HCT116 (cell line): ENCODE data around the gene SETD2. TPM values are rescaled to one million over a fixed set of nuclear protein-coding genes. Genes with fewer than 3 reads are reported as not detected.

Source experiments
- ATAC-seq: fragments of 200-7000 bp; cut with Tn5 transposase; 2 replicates; pipeline ENCODE4 v1.9.1; 2020; ENCODE audit warnings: mild to moderate bottlenecking, moderate library complexity
- BruUV-seq: library from RNA; stranded (reverse); fragments of 400-500 nt; replicated peaks from 2 replicates; lab custom pipeline; 2021; lab: Mats Ljungman, UMichigan
- CTCF ChIA-PET: fragments of 300-600 bp; sonication (Branson Sonifier 250); formaldehyde crosslinking; loops from one replicate; lab custom pipeline; 2021; ENCODE audit warnings: antibody characterized with exemption; lab: Charles Lee
- POLR2A ChIA-PET: fragments of 300-600, 350-600 bp; sonication (Branson Sonifier 250); formaldehyde crosslinking; loops from one replicate; lab custom pipeline; 2021; ENCODE audit warnings: antibody characterized with exemption; lab: Charles Lee
- RAD21 ChIA-PET, 2 experiments: fragments of 300-600 bp; sonication (Branson Sonifier 250); formaldehyde crosslinking; loops; one replicate each; lab custom pipeline; 2023; ENCODE audit warnings: low total read pairs in 2 of 2; ENCODE audit not compliant: uncharacterized antibody in 2 of 2, unreplicated experiment in 2 of 2, low non-redundant PET in 1 of 2; lab: Charles Lee
- DNase-seq: peaks from one replicate; pipeline ENCODE4 v3.0.0-alpha.2; 2010; ENCODE audit warnings: low read depth, low spot score
- H2AFZ ChIP-seq: fragments of 200-600 bp; shearing (Covaris generic), sonication (generic); 2 replicates; pipeline ENCODE4 v1.6.1; 2017; ENCODE audit warnings: low read depth, mixed run types, mixed read lengths, antibody characterized with exemption, low read length; ENCODE audit not compliant: poor library complexity, severe bottlenecking
- H3K27ac ChIP-seq: 2 replicates; pipeline ENCODE4 v1.5.1; 2012; ENCODE audit warnings: low read depth, low read length
- H3K27me3 ChIP-seq: fragments of 200-600 bp; sonication (generic); 2 replicates; pipeline ENCODE4 v1.6.1; 2016; ENCODE audit warnings: mixed run types, low read length, mixed read lengths; ENCODE audit not compliant: insufficient read depth
- H3K36me3 ChIP-seq, 2 experiments: fragments of 200-500 bp in 1 of 2; fragments of 200-600 bp in 1 of 2; sonication (Bioruptor generic) in 1 of 2; sonication (generic) in 1 of 2; 2 replicates each; pipeline versions ENCODE4 v1.5.1 to v1.6.1; 2014 to 2016; ENCODE audit warnings: low read length in 2 of 2, inconsistent platforms in 1 of 2, mixed read lengths in 1 of 2, mixed run types in 1 of 2; ENCODE audit not compliant: insufficient read depth in 2 of 2, control insufficient read depth in 1 of 2
- H3K4me1 ChIP-seq, 2 experiments: fragments of 200-600 bp in 1 of 2; sonication (generic) in 1 of 2; 2 replicates each; pipeline versions ENCODE4 v1.5.1 to v1.6.1; 2012 to 2017; ENCODE audit warnings: low read length in 2 of 2, inconsistent platforms in 1 of 2, mild to moderate bottlenecking in 1 of 2, mixed read lengths in 1 of 2, mixed run types in 1 of 2, moderate library complexity in 1 of 2; ENCODE audit not compliant: insufficient read depth in 2 of 2, control insufficient read depth in 1 of 2
- H3K4me2 ChIP-seq: fragments of 200-600 bp; sonication (generic); 2 replicates; pipeline ENCODE4 v1.6.1; 2017; ENCODE audit warnings: mixed run types, low read length, mixed read lengths
- H3K4me3 ChIP-seq, 2 experiments: fragments of 200-600 bp in 1 of 2; sonication (generic) in 1 of 2; replicated peaks in 1 of 2; 2 replicates each; pipeline ENCODE4 v1.5.1; 2011 to 2016; ENCODE audit warnings: low read length in 2 of 2, control low read depth in 1 of 2, low read depth in 1 of 2, mild to moderate bottlenecking in 1 of 2, mixed read lengths in 1 of 2, mixed run types in 1 of 2
- H3K79me2 ChIP-seq: fragments of 200-600 bp; sonication (generic); 2 replicates; pipeline ENCODE4 v1.6.1; 2017; ENCODE audit warnings: mild to moderate bottlenecking, mixed run types, low read length, moderate library complexity, mixed read lengths; ENCODE audit not compliant: insufficient read depth
- H3K9ac ChIP-seq: fragments of 200-600 bp; sonication (generic); 2 replicates; pipeline ENCODE4 v1.6.1; 2016; ENCODE audit warnings: low read length, mixed read lengths
- H3K9me2 ChIP-seq: fragments of 200-600 bp; sonication (generic), shearing (Covaris generic); 2 replicates; pipeline ENCODE4 v1.6.1; 2017; ENCODE audit warnings: mixed run types, mild to moderate bottlenecking, moderate library complexity; ENCODE audit not compliant: insufficient read depth
- H3K9me3 ChIP-seq, 2 experiments: fragments of 200-500 bp in 1 of 2; fragments of 200-600 bp in 1 of 2; sonication (Bioruptor generic) in 1 of 2; sonication (generic) in 1 of 2; 2 replicates each; pipeline ENCODE4 v1.6.1; 2014 to 2017; ENCODE audit warnings: low read length in 2 of 2, mixed read lengths in 2 of 2, inconsistent platforms in 1 of 2, low read depth in 1 of 2, mild to moderate bottlenecking in 1 of 2, mixed run types in 1 of 2, moderate library complexity in 1 of 2; ENCODE audit not compliant: control insufficient read depth in 1 of 2, insufficient read depth in 1 of 2
- H4K20me1 ChIP-seq: fragments of 200-600 bp; sonication (generic), shearing (Covaris generic); 2 replicates; pipeline ENCODE4 v1.6.1; 2017; ENCODE audit warnings: mixed run types, mild to moderate bottlenecking, moderate library complexity; ENCODE audit not compliant: insufficient read depth
- ATF3 ChIP-seq: IDR thresholded peaks from 2 replicates; pipeline ENCODE4 v1.6.1; 2012
- CBX3 ChIP-seq: IDR thresholded peaks from 2 replicates; pipeline ENCODE4 v1.6.1; 2012; ENCODE audit warnings: low read depth
- CTCF ChIP-seq, 3 experiments: fragments of 200-600 bp in 1 of 3; sonication (generic) in 1 of 3; IDR thresholded peaks in 2 of 3; conservative IDR thresholded peaks in 1 of 3; 2 replicates each; pipeline ENCODE4 v1.5.1; 2012 to 2017; ENCODE audit warnings: low read depth in 2 of 3, low read length in 2 of 3, antibody characterized with exemption in 1 of 3, borderline replicate concordance in 1 of 3, control low read depth in 1 of 3, mild to moderate bottlenecking in 1 of 3, mixed read lengths in 1 of 3, mixed run types in 1 of 3, moderate library complexity in 1 of 3; ENCODE audit not compliant: insufficient read depth in 1 of 3
- EGR1 ChIP-seq: IDR thresholded peaks from 2 replicates; pipeline ENCODE4 v1.6.1; 2012; ENCODE audit warnings: low read depth
- ELF1 ChIP-seq: IDR thresholded peaks from 2 replicates; pipeline ENCODE4 v1.6.1; 2012; ENCODE audit warnings: low read depth, borderline replicate concordance
- EZH2phosphoT487 ChIP-seq: fragments of 200-600 bp; IDR thresholded peaks from 2 replicates; pipeline ENCODE4 v1.6.1; 2018; ENCODE audit warnings: antibody characterized with exemption, borderline replicate concordance
- FOSL1 ChIP-seq: IDR thresholded peaks from 2 replicates; pipeline ENCODE4 v1.6.1; 2012; ENCODE audit warnings: low read depth
- POLR2A ChIP-seq: IDR thresholded peaks from 2 replicates; pipeline ENCODE4 v1.7.0; 2011; ENCODE audit warnings: borderline replicate concordance; ENCODE audit not compliant: insufficient read depth, insufficient read length; ENCODE audit errors: extremely low read depth
- REST ChIP-seq: IDR thresholded peaks from 2 replicates; pipeline ENCODE4 v1.6.1; 2012; ENCODE audit warnings: low read depth
- SRF ChIP-seq: IDR thresholded peaks from 2 replicates; pipeline ENCODE4 v1.6.1; 2012; ENCODE audit warnings: low read depth
- ZFX ChIP-seq: fragments of 450-650 bp; IDR thresholded peaks from 2 replicates; pipeline ENCODE4 v1.6.1; 2017
- ZNF274 ChIP-seq: fragments of 200-500 bp; sonication (Bioruptor generic); IDR thresholded peaks from 2 replicates; pipeline ENCODE4 v1.6.1; 2014; ENCODE audit warnings: mild to moderate bottlenecking, low read depth, low read length, inconsistent platforms
- intact Hi-C: fragments of 100-400 bp; cut with micrococcal nuclease; formaldehyde crosslinking; loops from 2 replicates; pipeline ENCODE4 v1.10.0; 2022
- total RNA-seq: library from RNA; stranded (reverse); gene quantifications from one replicate; pipeline ENCODE4 v1.2.1, GENCODE V29; 2021; ENCODE audit not compliant: unreplicated experiment

SETD2 gene
- total RNA-seq, 1 experiment from 2014 or later: 33.0 TPM

GRCh38 chr3:47011371-47011770 lies 152.5 kb downstream of the SETD2 start:
- intact Hi-C loops: no loop called here
- Histone ChIP-seq H3K27me3 (no peaks in the 10 kb centered on the region), H3K4me3 (no peak overlapping the region), H3K9me2 (no peaks in the 10 kb centered on the region), H3K4me2 (no peak overlapping the region), H3K27ac (no peak overlapping the region), H4K20me1 (no peaks in the 10 kb centered on the region), H3K4me1 (no peaks in the 10 kb centered on the region), H3K9me3 (no peaks in the 10 kb centered on the region), H3K36me3 (peaks cover under 1 to 6% of the 10 kb centered on the region in 2 experiments; a peak in 2 of 4 replicates), H3K79me2 (no peaks in the 10 kb centered on the region), H2AFZ (no peak overlapping the region), H3K9ac (no peak overlapping the region)
- ChIA-PET POLR2A (no interaction called here), RAD21 (no interaction called here), CTCF (no interaction called here)
- no peak for TF ChIP-seq EGR1
- TF ChIP-seq CTCF (IDR thresholded peaks at IDR 0.05 in 2 of 3, conservative IDR thresholded peaks at IDR 0.05 in 1 of 3; ENCODE audit: borderline replicate concordance in 1 of 3, insufficient read depth in 1 of 3, low read depth in 2 of 3, low read length in 2 of 3): no peak
- TF ChIP-seq POLR2A: no peak
- no TSS peak for BruUV-seq
- no peak for ATAC-seq
- no peak for DNase-seq

GRCh38 chr3:47010910-47011309 lies 153.0 kb downstream of the SETD2 start:
- ChIA-PET POLR2A (no interaction called here), CTCF (no interaction called here)
- H3K9me2 ChIP-seq: no peaks in the 10 kb centered on the region
- TF ChIP-seq POLR2A (no peak), ZFX (no peak), ELF1 (no peak), CTCF (IDR thresholded peaks at IDR 0.05 in 2 of 3, conservative IDR thresholded peaks at IDR 0.05 in 1 of 3; ENCODE audit: borderline replicate concordance in 1 of 3, insufficient read depth in 1 of 3, low read depth in 2 of 3, low read length in 2 of 3) (no peak), ATF3 (no peak), EZH2phosphoT487 (no peak), ZNF274 (no peak), FOSL1 (no peak), EGR1 (no peak), CBX3 (no peak), SRF (no peak), REST (no peak)

More at GRCh38 chr3:47010910-47011309, 153.0 kb downstream of the SETD2 start:
- no peak overlapping the region for H2AFZ ChIP-seq
- no peak overlapping the region for H3K9ac ChIP-seq
- H3K27me3 ChIP-seq: no peaks in the 10 kb centered on the region
- no TSS peak for BruUV-seq
- RAD21 ChIA-PET: no interaction called here
- H3K27ac ChIP-seq: no peak overlapping the region
- H3K9me3 ChIP-seq: no peaks in the 10 kb centered on the region
- H3K4me3 ChIP-seq: no peak overlapping the region
- H3K36me3 ChIP-seq: peaks cover 5 to 6% of the 10 kb centered on the region in 2 experiments; a peak in 2 of 4 replicates
- no peaks in the 10 kb centered on the region for H4K20me1 ChIP-seq
- H3K4me1 ChIP-seq: no peaks in the 10 kb centered on the region
- intact Hi-C loops: no loop called here
- no peaks in the 10 kb centered on the region for H3K79me2 ChIP-seq
- ATAC-seq (no peak), DNase-seq (no peak)
- no peak overlapping the region for H3K4me2 ChIP-seq
